K562 (cell line): ENCODE results near the gene GCN1. TPM values are rescaled to one million over a fixed set of nuclear protein-coding genes. Genes with fewer than 3 reads are reported as not detected.
A peak's percentile ranks its signal among the peaks of the same experiment; 100 is the strongest.

ENCODE experiments used
- ATAC-seq: fragments of 200-7000 bp; cut with Tn5 transposase; 3 replicates; pipeline ENCODE4 v1.9.1; 2020; ENCODE audit warnings: moderate library complexity
- BruUV-seq: library from RNA; stranded (reverse); fragments of 400-500 nt; replicated peaks from 2 replicates; lab custom pipeline; 2021; lab: Mats Ljungman, UMichigan
- CTCF ChIA-PET: fragments of 300-600 bp; formaldehyde crosslinking; extraction: SDS; loops from one replicate; lab custom pipeline; 2021; ENCODE audit warnings: low intra/inter-chr PET ratio; lab: Yijun Ruan, JAX
- POLR2A ChIA-PET: fragments of 300-600, 350-650 bp; sonication (Branson Sonifier 250); formaldehyde crosslinking; extraction: SDS; loops from one replicate; lab custom pipeline; 2021; ENCODE audit warnings: antibody characterized with exemption, inconsistent platforms; lab: Yijun Ruan, JAX
- DNase-seq, 4 experiments: peaks; one replicate each; pipeline versions ENCODE4 v3.0.0 to v3.0.0-alpha.2; 2011 to 2018; ENCODE audit warnings: low spot score in 3 of 4, mixed read lengths in 3 of 4; ENCODE audit errors: extremely low read depth in 1 of 4
- FAIRE-seq: peaks from 2 replicates; lab custom pipeline; 2011; peaks lifted over from hg19 to GRCh38; lab: Jason Lieb, UNC
- H2AFZ ChIP-seq: 2 replicates; pipeline ENCODE4 v1.6.0; 2011; ENCODE audit warnings: low read depth, low read length, control low read depth, inconsistent platforms
- H3K27ac ChIP-seq: fragments of 200-600 bp; 3 replicates; pipeline ENCODE4 v1.8.0; 2011; ENCODE audit warnings: low read depth, mild to moderate bottlenecking, control low read depth, inconsistent platforms, low read length, moderate library complexity, mixed read lengths; ENCODE audit errors: extremely low read depth
- H3K27me3 ChIP-seq, 2 experiments: fragments of 300-600 bp in 1 of 2; 2 replicates in 1 of 2; 3 replicates in 1 of 2; pipeline versions ENCODE4 v1.6.0 to v1.8.0; 2011; ENCODE audit warnings: inconsistent platforms in 2 of 2, low read length in 2 of 2, mild to moderate bottlenecking in 1 of 2, mixed read lengths in 1 of 2, moderate library complexity in 1 of 2; ENCODE audit not compliant: control insufficient read depth in 2 of 2, insufficient read depth in 2 of 2
- H3K36me3 ChIP-seq: fragments of 300-600 bp; 3 replicates; pipeline ENCODE4 v1.8.0; 2011; ENCODE audit warnings: mild to moderate bottlenecking, low read length, inconsistent platforms; ENCODE audit not compliant: control insufficient read depth, insufficient read depth
- H3K4me1 ChIP-seq, 2 experiments: fragments of 200-600 bp in 1 of 2; replicated peaks in 1 of 2; 2 replicates in 1 of 2; 3 replicates in 1 of 2; pipeline versions ENCODE4 v1.5.1 to v1.8.0; 2011; ENCODE audit warnings: inconsistent platforms in 2 of 2, low read length in 2 of 2, mild to moderate bottlenecking in 1 of 2, mixed read lengths in 1 of 2, moderate library complexity in 1 of 2; ENCODE audit not compliant: control insufficient read depth in 2 of 2, insufficient read depth in 2 of 2
- H3K4me2 ChIP-seq: 2 replicates; pipeline ENCODE4 v1.6.1; 2011; ENCODE audit warnings: low read length, control low read depth, inconsistent platforms, mixed read lengths; ENCODE audit not compliant: insufficient read depth
- H3K4me3 ChIP-seq: fragments of 200-600 bp; sonication (generic), shearing (Covaris generic); 2 replicates; pipeline ENCODE4 v1.5.1; 2016; ENCODE audit warnings: control low read depth, inconsistent platforms
- H3K79me2 ChIP-seq: fragments of 200-600 bp; 3 replicates; pipeline ENCODE4 v1.8.0; 2011; ENCODE audit warnings: low read length, inconsistent platforms; ENCODE audit not compliant: control insufficient read depth, insufficient read depth
- H3K9ac ChIP-seq, 2 experiments: 2 replicates each; pipeline versions ENCODE4 v1.6.0 to v1.6.1; 2011; ENCODE audit warnings: low read depth in 2 of 2, low read length in 2 of 2, control low read depth in 1 of 2, inconsistent platforms in 1 of 2, mild to moderate bottlenecking in 1 of 2, mixed read lengths in 1 of 2; ENCODE audit not compliant: insufficient read depth in 1 of 2
- H3K9me1 ChIP-seq: one replicate; pipeline ENCODE4 v1.6.0; 2011; ENCODE audit warnings: inconsistent platforms, mild to moderate bottlenecking, low read length, moderate library complexity; ENCODE audit not compliant: control insufficient read depth, insufficient read depth
- H3K9me3 ChIP-seq: replicated peaks from 2 replicates; pipeline ENCODE4 v1.5.1; 2011; ENCODE audit warnings: low read depth, low read length, inconsistent platforms; ENCODE audit not compliant: control insufficient read depth, insufficient read depth
- H4K20me1 ChIP-seq: replicated peaks from 2 replicates; pipeline ENCODE4 v1.6.1; 2011; ENCODE audit warnings: low read length, inconsistent platforms, mixed read lengths; ENCODE audit not compliant: control insufficient read depth, insufficient read depth
- CBX8 ChIP-seq: fragments of 200-600 bp; sonication (generic); IDR thresholded peaks from 2 replicates; pipeline ENCODE4 v1.6.1; 2012; ENCODE audit warnings: borderline replicate concordance, mixed run types, low read depth, mild to moderate bottlenecking, moderate library complexity, mixed read lengths, low read length, control low read depth, inconsistent platforms; ENCODE audit not compliant: poor library complexity, severe bottlenecking; ENCODE audit errors: extremely low read depth
- EGR1 ChIP-seq: fragments of 450-650 bp; conservative IDR thresholded peaks from 2 replicates; pipeline ENCODE4 v1.6.1; 2017; ENCODE audit warnings: mild to moderate bottlenecking
- GABPB2 ChIP-seq: fragments of 250-450 bp; sonication (Bioruptor Pico); conservative IDR thresholded peaks from 2 replicates; pipeline ENCODE4 v1.5.1; 2021; ENCODE audit warnings: mild to moderate bottlenecking
- HEY1 ChIP-seq: fragments of 250-450 bp; sonication (Bioruptor Pico); IDR thresholded peaks from 2 replicates; pipeline ENCODE4 v1.5.0; 2020; ENCODE audit warnings: mild to moderate bottlenecking, moderate library complexity, borderline replicate concordance
- KLF13 ChIP-seq: fragments of 450-650 bp; IDR thresholded peaks from 2 replicates; pipeline ENCODE4 v1.6.1; 2016; ENCODE audit warnings: missing genetic modification characterization, low read depth, mild to moderate bottlenecking, missing compliant biosample characterization, moderate library complexity, borderline replicate concordance
- POLR2G ChIP-seq: fragments of 200-400 bp; formaldehyde crosslinking; IDR thresholded peaks from 2 replicates; pipeline ENCODE4 v1.6.1; 2017; ENCODE audit warnings: low read depth, mild to moderate bottlenecking, antibody characterized with exemption, low read length, moderate library complexity
- TEAD2 ChIP-seq: fragments of 450-650 bp; IDR thresholded peaks from 2 replicates; pipeline ENCODE4 v1.6.1; 2016; ENCODE audit warnings: missing genetic modification characterization, control low read depth, missing compliant biosample characterization
- VEZF1 ChIP-seq: fragments of 200-800 bp; sonication (Bioruptor generic); IDR thresholded peaks from 2 replicates; pipeline ENCODE4 v1.6.1; 2017; ENCODE audit warnings: missing genetic modification characterization, missing compliant biosample characterization
- XRCC3 ChIP-seq: fragments of 450-650 bp; IDR thresholded peaks from 2 replicates; pipeline ENCODE4 v1.6.1; 2017; ENCODE audit warnings: mild to moderate bottlenecking, moderate library complexity
- ZBTB8A ChIP-seq: fragments of 450-650 bp; IDR thresholded peaks from 2 replicates; pipeline ENCODE4 v1.6.1; 2018; ENCODE audit warnings: mild to moderate bottlenecking, moderate library complexity; ENCODE audit not compliant: partially characterized antibody
- ZFP1 ChIP-seq: fragments of 450-650 bp; formaldehyde crosslinking; IDR thresholded peaks from 2 replicates; pipeline ENCODE4 v1.4.0; 2020; ENCODE audit warnings: mild to moderate bottlenecking, mixed read lengths
- ZNF639 ChIP-seq, 2 experiments: fragments of 200-800 bp in 1 of 2; sonication (Bioruptor generic) in 1 of 2; sonication (generic) in 1 of 2; formaldehyde crosslinking in 1 of 2; IDR thresholded peaks in 1 of 2; conservative IDR thresholded peaks in 1 of 2; 2 replicates each; pipeline versions ENCODE4 v1.5.0 to v1.6.1; 2016 to 2020; ENCODE audit warnings: missing compliant biosample characterization in 1 of 2, missing genetic modification characterization in 1 of 2, missing genetic modification reagents in 1 of 2
- WGBS: fragments of 100-300 bp; shearing (Covaris generic); methylation state at CpG from one replicate; pipeline ENCODE4 v1.1.6; 2016; ENCODE audit warnings: low coverage, mixed read lengths; ENCODE audit not compliant: insufficient coverage; ENCODE audit errors: missing lambda C conversion rate; 5-methylcytosine and 5-hydroxymethylcytosine counted together
- in situ Hi-C: fragments of 300-500 bp; cut with MboI; formaldehyde crosslinking; loops from 4 replicates; pipeline ENCODE4 v1.15.0; 2018; ENCODE audit warnings: inconsistent platforms, mixed read lengths
- intact Hi-C: fragments of 100-400 bp; cut with micrococcal nuclease; formaldehyde crosslinking; loops from 2 replicates; pipeline ENCODE4 v1.14.2; 2022
- polyA plus RNA-seq, 8 experiments: library from polyadenylated mRNA; depleted of rRNA in 4 of 8; stranded (reverse) in 5 of 8; unstranded in 3 of 8; fragments of >200 nt; fragmentation: Nextera tagmentation in 2 of 8; fragmentation: Illumina TruSeq in 1 of 8; extraction: Ambion mirVana in 2 of 8; extraction: Trizol in 1 of 8; gene quantifications; 2 replicates each; pipeline versions ENCODE4 v1.2.1 to v1.2.3, GENCODE V29; 2011 to 2014; ENCODE audit warnings: inconsistent platforms in 1 of 8, missing spikeins in 1 of 8
- total RNA-seq, 7 experiments: library from RNA; depleted of rRNA in 6 of 7; stranded (reverse); fragments of >200 nt in 6 of 7; fragmentation: Illumina TruSeq in 2 of 7; extraction: Trizol in 2 of 7; gene quantifications; 2 replicates each; pipeline versions ENCODE4 v1.2.1 to v1.2.3, GENCODE V29; 2011 to 2021; ENCODE audit warnings: low replicate concordance in 1 of 7
- TF ChIP-seq, protein P1 (sequence below): fragments of 450-650 bp; IDR thresholded peaks from 2 replicates; pipeline ENCODE4 v1.7.0; 2016; ENCODE audit warnings: borderline replicate concordance
- TF ChIP-seq, protein P2 (sequence below): sonication (generic); formaldehyde crosslinking; IDR thresholded peaks from 2 replicates; pipeline ENCODE4 v1.8.0; 2022; ENCODE audit warnings: missing genetic modification reagents, mild to moderate bottlenecking, moderate library complexity, borderline replicate concordance

Gene GCN1
- total and polyA plus RNA-seq, 9 of the 15 experiments (the other 6 are each of a cell fraction or from before 2014, with no cell fraction given): 11.9 to 190 (median 51.7) TPM

- intact Hi-C loops: no loop called here
- H3K4me3 ChIP-seq: peak overlapping the region; percentile 15; the same call in 1 of the 2 replicates
- no peak for TF ChIP-seq XRCC3
- no peak for TF ChIP-seq HEY1 (CRISPR knock-in tag)
- TF ChIP-seq ZNF639 (CRISPR knock-in tag; conservative IDR thresholded peaks at IDR 0.05 in 1 of 2, IDR thresholded peaks at IDR 0.05 in 1 of 2): no peak
- TF ChIP-seq, protein P1, sequence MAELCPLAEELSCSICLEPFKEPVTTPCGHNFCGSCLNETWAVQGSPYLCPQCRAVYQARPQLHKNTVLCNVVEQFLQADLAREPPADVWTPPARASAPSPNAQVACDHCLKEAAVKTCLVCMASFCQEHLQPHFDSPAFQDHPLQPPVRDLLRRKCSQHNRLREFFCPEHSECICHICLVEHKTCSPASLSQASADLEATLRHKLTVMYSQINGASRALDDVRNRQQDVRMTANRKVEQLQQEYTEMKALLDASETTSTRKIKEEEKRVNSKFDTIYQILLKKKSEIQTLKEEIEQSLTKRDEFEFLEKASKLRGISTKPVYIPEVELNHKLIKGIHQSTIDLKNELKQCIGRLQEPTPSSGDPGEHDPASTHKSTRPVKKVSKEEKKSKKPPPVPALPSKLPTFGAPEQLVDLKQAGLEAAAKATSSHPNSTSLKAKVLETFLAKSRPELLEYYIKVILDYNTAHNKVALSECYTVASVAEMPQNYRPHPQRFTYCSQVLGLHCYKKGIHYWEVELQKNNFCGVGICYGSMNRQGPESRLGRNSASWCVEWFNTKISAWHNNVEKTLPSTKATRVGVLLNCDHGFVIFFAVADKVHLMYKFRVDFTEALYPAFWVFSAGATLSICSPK: no peak
- TF ChIP-seq EGR1: peak; percentile 82
- no peak for TF ChIP-seq CBX8
- TF ChIP-seq ZBTB8A: no peak
- no peak for TF ChIP-seq TEAD2 (tag)
- no peak for TF ChIP-seq ZFP1
- no peak for TF ChIP-seq KLF13 (tag)
- TF ChIP-seq, protein P2, sequence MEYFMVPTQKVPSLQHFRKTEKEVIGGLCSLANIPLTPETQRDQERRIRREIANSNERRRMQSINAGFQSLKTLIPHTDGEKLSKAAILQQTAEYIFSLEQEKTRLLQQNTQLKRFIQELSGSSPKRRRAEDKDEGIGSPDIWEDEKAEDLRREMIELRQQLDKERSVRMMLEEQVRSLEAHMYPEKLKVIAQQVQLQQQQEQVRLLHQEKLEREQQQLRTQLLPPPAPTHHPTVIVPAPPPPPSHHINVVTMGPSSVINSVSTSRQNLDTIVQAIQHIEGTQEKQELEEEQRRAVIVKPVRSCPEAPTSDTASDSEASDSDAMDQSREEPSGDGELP (CRISPR knock-in tag): peak; percentile 62; the same call in 1 of the 2 replicates
- TF ChIP-seq VEZF1 (CRISPR knock-in tag): peak; percentile 52
- TF ChIP-seq GABPB2: no peak
- TF ChIP-seq POLR2G: no peak
Measured at GRCh38 chr12:120231316-120232011, 36.9 kb upstream of the GCN1 start.

More at GRCh38 chr12:120231316-120232011, 36.9 kb upstream of the GCN1 start:
- CTCF ChIA-PET: interaction anchor here (0.8 kb wide), 1 partner anchor 34 kb away, joined by 3 read pairs; the partner anchor contains the start of gene PXN
- in situ Hi-C loops: no loop called here
- Histone ChIP-seq H4K20me1 (peaks cover 14% of the 10 kb centered on the region), H3K36me3 (peaks cover 4% of the 10 kb centered on the region; the same call in 2 of the 3 replicates), H3K27me3 (no peaks in the 10 kb centered on the region), H3K4me2 (peak overlapping the region; percentile 76), H3K9me1 (peaks cover 14% of the 10 kb centered on the region), H3K9ac (peak overlapping the region; percentile 41 to 70), H3K4me1 (peaks cover 82 to 84% of the 10 kb centered on the region in 2 experiments), H3K79me2 (peaks cover 53% of the 10 kb centered on the region), H2AFZ (no peak overlapping the region), H3K27ac (peak overlapping the region; percentile 96), H3K9me3 (no peaks in the 10 kb centered on the region)
- DNase-seq: peak; percentile 77 to 91 (median 82)
- BruUV-seq: no TSS peak
- POLR2A ChIA-PET: interaction anchor here (0.7 to 17.7 kb wide), 10 partner anchors 10 to 227 kb away, joined by 3 to 420 read pairs (median 8); partner anchors contain the start of genes GCN1, PXN, RNU4-1 and RNU4-2
- 4% methylated on average over 3 of the region's 3 CpGs for WGBS
- peak; percentile 50 for ATAC-seq
- FAIRE-seq: peak; percentile 87
